Sigmoid colon (tissue), 4 donors: ENCODE data around the gene DCBLD2.

Experiments used
- EP300 ChIP-seq, 4 donors: sonication (generic); formaldehyde crosslinking; IDR thresholded peaks; one replicate each; pipeline ENCODE4 v1.6.1; 2017; ENCODE audit warnings: antibody characterized with exemption in 4 of 4
- POLR2A ChIP-seq, 2 donors: fragments of 450-650 bp; IDR thresholded peaks; one replicate each; pipeline ENCODE4 v1.6.1; 2016; ENCODE audit warnings: antibody characterized with exemption in 2 of 2, mild to moderate bottlenecking in 2 of 2, moderate library complexity in 2 of 2

DNA sequence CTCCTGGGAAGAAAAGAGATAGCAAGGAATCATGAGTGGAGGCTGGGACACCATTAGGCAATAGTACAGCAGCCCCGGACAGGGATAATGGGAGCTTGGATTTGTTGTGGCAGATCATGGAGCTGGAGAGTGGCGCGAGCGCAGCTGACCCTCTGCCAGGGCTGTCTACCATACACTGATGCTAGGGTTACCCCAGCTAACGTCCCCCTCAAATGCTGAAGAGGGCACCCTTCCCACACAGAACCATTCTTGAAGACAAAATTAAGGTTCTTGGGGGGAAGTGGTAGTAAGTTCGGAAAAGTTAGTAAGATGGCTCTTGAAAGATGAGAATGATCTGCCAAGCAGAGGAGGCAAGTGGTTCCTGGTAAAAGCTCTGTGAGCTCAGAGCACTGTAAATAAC is 77.2 kb downstream of the DCBLD2 start:
- TF ChIP-seq EP300 (IDR thresholded peaks at IDR 0.05) = no peak
- TF ChIP-seq POLR2A (IDR thresholded peaks at IDR 0.05) = no peak
